Central memory CD4-positive, alpha-beta T cell (primary cell): ENCODE data around the gene TBC1D8.
"Not testable (repeated sequence)": the region's sequence is repeated elsewhere in the genome, so short reads cannot be mapped to it uniquely, and the experiment has no call there.

Source experiments
- DNase-seq: peaks from one replicate; pipeline ENCODE4 v3.0.0; 2022

Gene TBC1D8

DNA sequence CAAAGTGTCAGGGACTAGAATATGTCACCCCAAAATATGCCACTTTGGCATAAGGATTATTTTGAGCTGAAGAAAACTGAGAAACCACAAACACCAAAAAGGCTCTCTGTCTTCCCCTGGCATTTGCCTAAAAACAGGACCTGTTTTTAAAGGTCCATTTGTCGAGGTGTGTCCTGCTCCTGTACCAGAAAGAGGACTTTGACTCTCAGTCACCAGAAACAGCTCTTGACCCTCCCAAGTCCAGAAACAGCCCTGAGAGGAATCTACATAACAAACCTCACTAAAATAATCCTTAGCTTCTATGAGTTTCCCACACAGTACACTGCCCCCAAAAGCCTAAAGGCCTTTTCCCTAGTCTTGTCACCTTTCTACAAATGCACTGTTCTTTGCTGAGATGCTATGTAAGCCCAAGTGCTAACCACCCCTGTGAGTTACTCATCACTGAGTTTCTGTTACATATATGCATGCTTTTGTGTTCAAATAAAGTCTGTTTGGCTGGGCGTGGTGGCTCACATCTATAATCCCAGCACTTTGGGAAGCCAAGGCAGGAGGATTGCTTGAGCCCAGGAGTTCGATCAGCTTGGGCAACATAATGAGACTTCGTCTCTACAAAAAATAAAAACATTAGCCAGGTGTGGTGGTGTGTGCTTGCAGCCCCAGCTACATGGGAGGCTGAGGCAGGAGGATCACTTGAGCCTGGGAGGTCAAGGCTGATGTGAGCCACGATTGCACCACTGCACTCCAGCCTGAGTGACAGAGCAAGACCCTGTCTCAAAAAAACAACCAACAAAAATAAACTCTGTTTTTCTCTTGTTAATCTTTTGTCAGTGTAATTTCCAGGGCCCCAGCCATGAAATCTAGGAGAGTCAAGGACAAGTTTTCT, 93.9 kb downstream of the TBC1D8 start:
- no peak for DNase-seq

DNA sequence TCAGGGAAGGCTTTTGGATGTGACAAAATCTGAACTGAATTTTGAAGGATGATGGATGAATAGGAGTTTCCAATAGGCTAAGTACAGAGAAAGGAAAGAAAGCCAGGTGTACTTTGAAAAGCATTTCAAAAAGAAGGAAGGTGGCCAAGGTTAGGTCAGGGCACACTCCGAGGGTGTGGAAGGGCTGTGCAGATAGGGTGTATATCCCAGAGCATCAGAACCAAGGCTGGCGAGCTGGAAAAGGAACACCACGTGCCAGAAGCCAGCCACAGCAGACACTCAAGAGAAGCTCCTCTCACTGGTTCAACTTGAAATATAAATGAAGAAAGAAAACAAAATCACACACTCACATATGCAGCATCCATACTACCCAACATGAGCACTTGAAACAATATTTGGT, 98.1 kb downstream of the TBC1D8 start:
- no peak for DNase-seq

DNA sequence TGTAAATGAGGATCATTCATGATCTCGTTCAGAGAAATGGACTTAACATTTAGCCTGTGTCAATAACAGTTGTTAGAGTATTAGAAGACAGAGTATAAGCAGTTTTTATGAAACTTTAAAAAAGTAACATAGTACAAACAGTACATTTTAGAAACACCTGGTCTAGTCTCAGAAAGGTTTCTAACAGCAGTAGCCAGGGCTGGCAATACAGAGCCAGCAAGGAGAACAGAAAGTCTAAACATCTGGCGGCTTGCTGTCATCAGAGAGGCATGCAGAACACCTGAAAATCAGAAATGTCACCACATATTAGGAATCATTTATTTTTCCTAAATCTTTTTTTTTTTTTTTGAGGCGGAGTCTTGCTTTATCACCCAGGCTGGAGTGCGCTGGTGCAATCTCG, 99.0 kb downstream of the TBC1D8 start:
- no peak for DNase-seq

DNA sequence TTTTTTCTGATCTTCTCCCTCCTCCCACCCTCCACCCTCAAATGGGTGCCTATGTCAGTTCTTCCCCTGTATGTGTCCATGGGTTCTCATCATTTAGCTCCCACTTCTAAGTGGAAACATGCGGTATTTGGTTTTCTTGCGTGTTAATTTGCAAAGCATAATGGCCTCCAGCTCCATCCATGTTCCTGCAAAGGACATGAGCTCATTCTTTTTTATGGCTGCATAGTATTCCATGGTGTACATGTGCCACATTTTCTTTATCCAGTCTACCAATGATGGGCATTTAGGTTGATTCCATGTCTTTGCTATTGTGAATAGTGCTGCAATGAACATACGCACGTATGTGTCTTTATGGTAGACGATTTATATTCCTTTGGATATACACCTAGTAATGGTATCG, 100.3 kb downstream of the TBC1D8 start:
- not testable (repeated sequence) for DNase-seq

DNA sequence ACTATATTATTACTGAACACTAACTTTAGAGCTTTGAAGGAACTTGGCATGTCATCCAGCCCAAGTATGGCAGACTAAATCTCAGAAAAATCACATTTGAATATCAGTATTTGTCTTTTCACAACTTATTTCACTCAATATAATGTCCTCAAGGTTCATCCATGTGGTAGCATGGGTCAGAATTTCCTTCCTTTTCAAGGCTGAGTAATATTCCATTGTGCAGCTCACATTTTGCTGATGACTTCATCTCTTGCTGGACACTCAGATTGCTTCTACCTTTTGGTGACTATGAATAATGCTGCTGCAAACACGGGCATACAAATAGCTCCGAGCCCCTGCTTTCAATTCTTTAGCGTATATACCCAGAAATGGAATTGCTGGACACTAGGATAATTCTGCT, 102.4 kb downstream of the TBC1D8 start:
- DNase-seq, result no peak

DNA sequence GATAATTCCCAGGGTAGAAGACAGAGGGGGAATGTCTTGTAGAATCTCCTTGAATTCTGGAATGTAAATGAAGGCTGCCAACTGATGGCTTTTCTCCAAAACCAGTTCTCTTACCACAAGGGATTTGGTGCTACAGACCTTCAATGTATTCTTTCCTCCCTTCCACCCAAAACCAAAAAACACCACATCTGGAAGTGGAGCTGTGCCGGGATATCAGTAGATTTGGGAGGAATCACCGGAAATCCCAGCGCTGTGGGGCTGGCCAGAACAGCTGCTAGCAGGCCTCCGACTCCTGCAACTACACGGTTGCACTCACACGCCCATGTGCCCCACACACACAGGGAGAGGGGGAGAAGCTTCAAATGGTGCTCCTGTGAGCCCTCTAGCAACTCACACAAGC, 103.4 kb downstream of the TBC1D8 start:
- DNase-seq, result no peak

DNA sequence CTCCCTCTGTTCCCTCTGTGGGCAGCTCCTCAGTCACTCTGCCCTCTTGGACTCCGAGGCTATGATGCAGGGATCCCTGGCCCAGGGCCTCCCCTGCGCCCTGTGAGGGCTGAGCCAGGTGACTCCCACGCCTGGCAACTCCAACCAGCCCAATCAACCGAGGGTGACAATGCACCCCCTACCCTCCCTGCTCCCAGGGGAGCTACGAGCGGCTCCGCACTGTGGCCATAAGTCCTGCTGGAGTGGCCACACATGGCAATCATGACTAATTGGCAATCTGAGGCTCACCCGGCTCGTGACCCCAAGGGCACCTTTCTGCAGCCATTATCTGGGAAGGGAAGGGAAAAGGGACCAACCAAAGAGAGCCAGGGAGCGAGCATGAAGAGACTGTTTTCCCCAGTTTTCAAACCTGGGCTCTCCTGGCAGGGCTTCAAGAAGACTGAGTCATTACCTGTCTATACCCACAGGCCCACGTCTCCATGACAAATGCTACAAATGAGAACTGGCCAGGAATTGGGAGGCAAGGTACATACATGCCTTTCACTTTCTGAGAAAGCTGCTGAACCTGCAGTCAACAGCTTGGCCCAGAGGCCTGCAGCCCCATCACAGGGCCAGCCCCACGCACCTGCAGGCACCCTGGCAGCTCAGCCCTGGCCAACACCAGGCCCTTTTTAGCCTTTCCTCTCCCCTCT, 104.0 kb downstream of the TBC1D8 start:
- DNase-seq, result no peak

DNA sequence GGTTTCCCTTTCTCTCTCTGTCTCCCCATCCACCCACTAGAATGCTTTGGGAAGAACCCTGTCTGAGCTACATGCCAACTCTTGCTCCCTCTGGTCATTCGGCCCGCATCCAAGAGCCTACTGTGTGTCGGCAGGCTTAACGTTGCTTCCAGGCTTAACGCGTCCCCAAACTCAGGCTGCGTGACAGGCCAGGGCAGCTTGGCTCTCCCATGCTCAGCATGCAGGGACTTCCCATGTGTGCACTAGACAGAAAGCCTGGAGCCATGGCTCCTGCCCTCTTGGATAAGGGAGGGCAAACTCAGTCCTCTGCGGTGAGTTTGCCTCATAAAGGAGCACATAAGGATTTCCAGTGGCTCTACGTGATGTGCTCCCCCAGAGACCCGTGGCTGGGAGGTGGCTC, 105.9 kb downstream of the TBC1D8 start:
- no peak for DNase-seq

DNA sequence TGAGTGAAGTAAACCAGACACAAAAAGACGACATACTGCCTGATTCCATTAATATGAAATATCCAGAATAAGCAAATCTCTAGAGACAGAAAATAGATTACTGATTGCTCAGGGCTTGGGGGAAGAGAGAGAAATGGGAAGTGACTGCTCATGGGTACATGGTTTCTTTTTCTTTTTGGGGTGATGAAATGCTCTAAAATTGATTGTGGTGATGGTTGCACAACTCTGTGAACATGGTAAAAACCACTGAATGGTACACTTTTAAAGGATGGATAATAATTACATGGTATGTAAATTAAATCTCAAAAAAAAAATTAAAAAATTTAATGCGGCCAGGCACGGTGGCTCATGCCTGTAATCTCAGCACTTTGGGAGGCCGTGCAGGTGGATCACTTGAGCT, 109.8 kb downstream of the TBC1D8 start:
- DNase-seq, result no peak

DNA sequence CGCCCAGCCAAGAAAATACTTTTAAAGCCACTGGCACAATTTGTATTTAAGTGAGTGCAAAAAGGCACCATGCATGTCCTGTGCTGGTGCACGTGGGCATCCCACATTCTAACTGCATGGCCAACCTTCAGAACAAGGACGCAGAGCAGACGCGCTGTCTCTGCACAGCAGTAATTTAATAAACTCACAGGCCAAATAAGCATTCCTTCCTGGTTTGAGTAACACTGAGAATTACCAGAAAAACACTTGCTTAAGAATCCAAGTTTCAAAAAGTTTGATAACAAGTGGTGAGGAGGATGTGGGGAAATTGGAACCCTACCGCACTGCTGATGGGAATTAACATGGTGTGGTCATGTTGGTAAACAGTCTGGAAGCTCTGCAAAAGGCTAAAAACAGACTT, 110.4 kb downstream of the TBC1D8 start:
- DNase-seq, result no peak

DNA sequence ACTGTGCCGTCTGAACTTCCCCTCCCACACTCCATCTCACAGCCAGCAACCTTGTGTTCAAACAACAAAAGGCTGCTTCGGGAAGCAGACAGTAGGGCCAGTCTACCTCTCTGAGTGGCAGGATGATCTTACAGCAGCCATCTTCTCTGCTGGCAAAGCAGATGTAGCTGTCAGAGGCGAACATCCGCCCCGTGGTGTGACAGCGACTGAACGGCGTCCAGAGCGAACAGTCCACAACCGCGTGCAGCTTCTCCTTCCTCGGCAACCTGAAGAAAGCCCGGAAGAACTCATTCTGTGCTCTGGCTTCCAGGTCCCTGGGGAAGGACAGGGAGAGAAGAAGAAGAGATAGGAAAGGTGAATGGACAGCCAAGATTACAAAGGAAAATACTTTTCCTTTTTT, 111.1 kb downstream of the TBC1D8 start:
- DNase-seq, result no peak

DNA sequence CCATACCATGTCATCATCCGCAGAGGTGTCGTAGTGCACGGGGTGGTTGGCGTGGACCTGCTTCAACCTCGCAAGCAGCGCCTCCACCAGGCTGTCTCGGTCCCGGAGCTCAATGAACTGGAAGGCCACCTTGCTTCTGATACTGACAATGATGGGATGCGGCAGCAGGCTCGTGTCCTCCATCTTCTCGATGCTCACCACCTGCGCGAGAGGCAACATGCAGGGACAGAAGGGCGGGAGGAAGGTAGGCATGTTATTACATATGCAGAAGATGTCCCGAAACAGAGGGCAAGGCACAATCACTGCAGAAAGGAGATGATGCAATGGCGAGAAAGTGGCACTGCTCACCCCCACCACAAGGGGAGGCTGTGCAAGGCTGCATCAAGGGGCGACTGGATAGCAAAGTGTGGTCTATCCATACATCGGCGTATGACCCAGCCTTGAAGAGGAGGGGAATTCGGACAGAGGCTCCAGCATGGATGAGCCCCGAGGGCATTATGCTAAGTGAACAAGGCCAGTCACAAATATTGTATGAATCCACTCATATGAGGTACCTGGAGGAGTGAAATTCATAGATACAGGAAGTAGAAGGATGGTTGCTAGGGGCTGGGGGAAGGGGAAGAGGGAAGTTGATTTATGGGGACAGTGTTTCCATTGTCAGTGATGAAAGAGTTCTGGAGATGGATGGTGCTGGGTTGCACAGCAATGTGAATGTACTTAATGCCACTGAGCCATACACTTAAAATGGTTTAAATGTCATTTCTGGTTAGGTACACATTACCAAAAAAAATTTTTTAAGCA, 112.5 kb downstream of the TBC1D8 start:
- DNase-seq, result no peak

DNA sequence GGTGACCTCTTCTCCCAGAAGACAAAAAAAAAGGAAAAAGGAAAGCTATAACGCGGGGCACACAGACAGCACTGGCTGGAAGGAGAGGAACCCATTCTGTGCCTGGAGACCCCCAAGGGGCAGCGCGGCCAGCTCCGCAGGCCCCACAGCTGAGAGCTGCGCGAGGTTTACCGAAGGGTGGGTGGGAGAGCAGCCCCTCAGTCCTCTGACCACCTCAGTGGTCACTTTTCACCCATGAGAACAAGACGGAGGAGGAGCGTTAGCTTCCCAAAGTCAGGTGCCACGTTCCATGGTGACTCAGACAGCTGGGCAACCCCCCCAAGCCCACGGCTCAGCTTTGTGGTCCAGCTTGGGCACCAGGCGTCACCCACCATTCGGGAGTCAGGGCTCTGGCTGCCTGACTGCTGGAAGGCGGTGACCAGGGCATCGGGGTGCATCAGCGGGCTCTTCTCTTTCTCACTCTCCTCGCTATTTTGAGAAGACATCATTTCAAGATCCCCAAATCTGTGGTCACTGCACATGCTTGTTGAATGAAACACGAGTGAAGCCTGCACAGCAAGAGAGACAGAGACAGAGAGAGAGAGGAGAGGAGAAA, 113.9 kb downstream of the TBC1D8 start:
- DNase-seq, result no peak

DNA sequence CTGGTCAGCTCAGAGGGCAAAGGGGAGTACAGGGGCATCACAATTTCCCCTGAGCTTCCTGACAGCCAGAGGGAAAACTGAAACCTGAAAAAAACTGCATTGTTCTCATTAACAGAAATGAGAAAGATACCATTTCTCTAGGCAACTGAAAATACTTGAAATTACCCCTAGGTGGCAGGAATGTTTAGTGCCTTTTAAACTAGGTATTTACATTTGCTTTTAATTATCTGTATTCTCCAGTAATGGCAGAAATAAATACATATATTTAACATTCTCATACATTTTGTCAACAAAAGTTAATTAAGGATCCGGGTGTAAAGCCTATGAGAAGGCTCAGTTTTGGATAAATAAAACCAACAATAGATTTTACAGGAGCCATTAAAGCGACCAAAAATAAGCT, 114.6 kb downstream of the TBC1D8 start:
- no peak for DNase-seq

DNA sequence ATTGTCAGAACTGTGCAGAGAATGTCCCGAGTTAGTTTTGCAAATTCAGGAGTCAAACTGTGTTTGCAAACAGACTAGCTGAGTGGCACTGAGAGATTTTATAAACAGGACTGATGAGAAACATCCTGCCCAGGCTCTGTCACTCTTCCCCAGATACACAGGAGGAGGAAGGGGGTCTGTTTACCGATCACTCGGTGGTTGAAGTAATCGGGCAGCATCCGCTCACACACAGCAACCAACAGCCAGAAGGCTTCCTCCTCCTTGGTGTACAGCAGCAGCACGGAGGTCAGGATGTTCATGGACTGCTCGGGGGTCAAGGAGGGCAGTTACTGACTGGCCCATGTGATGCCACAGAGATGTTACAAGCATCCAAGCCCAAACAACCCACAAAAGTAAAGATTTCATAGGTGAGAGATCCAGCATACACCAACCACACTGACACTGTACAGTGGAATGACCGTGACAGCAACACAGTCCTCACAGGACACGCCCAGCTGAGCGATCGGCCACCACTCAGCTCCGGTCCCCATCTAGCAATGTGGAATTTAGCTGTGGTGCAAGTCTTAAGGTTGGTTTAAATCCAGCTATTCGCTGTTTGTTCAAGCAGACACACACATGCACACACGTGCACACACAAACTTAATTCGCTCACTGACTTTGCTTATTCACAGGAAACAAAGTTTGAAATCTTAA, 119.0 kb downstream of the TBC1D8 start:
- DNase-seq, result no peak

DNA sequence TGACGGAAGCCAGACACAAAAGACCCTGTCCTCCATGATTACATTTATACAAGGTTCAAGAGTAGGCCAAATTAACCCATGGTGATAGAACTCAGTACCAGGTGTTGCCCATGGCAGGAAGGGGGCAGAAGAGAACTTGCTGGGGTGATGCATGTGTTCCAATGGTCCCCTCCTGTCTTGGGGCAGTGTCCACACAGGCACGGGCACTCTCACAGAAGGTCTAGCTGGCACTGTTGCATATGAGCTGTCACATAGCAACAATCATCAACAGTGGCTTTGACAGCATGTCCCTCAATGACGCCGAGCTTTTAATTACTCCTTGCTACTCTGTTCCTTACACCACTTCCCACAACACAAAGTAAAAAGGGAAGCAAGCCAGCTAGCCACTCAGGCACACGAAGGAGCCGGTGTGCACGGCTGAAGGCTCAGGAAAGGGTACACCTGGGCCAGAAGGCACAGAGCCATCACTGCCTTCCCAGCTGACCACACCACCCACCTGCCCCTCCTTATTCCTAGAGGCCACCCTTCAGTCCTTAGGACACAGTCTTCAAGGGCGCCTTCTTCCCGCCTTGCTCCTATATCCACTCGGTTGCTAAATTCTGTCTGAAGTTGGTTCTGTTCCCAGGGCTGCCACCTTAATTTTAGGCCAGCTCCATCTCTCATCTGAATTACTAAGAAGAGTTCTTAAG, 120.2 kb downstream of the TBC1D8 start:
- no peak for DNase-seq

DNA sequence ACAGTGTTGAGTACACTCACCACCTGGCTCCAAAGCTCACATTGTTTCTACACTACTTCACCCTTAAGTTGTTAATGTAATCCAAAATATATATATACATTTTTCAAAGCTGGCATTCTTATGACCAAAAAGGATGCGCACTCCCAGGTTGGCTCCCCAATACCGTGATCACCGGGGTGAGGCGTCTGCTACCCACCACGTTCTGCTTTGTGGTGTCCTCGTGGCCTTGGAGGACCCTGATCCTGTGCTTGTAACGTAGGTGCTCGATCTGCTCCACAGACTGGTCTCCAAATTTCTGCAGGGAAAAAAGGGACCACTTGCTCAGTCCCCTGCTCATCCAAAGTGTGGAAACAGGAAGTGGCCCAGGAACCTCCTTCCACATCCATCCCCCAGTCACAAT, 123.3 kb downstream of the TBC1D8 start:
- no peak for DNase-seq

DNA sequence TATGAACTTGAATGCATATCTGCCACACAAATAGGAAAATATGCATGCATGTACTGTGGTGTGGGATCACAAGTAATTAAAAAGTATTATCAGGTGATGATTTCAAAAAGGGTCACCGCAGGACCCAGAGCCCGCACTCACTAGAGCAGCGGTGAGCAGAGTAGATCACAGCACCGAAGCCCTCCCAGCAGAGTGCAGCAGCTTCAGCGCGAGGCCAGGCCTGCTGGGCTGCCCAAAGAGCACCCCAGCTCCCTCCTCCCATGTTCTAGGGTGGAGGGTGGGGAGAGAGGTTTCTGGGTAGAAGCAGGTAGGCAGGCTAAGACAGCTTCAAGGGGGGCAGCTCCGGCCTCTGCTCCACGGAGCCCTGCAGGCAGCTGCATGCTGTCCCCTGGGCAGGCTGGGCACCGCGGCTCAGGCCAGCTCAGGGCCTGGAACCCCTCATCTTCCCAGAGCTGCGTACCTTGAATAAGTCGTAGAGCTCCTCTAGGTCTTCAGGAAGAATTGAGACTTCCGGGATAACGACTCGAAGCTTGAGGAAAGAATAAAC, 124.2 kb downstream of the TBC1D8 start:
- no peak for DNase-seq

DNA sequence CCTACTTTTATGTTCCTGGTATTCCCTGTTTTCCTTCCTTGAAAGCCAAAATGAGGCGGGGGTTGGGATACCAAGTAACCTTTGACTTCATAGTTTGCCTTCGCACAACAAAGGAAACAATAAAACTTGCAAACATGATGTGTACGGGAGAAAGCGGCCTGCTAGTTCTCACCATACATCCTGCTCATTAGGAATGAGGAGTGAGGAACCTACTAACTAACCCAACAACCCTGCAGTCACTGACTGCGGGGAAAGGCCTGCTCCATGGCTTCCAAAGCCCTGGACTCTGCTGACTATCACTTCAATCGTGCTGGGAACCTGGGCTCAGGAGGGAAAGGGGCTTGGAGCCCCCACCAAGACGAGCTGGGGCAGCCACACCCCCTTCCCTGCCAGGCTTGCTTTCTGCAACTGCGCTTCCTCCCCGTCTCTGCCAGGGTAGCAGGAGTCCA, 124.9 kb downstream of the TBC1D8 start:
- no peak for DNase-seq

DNA sequence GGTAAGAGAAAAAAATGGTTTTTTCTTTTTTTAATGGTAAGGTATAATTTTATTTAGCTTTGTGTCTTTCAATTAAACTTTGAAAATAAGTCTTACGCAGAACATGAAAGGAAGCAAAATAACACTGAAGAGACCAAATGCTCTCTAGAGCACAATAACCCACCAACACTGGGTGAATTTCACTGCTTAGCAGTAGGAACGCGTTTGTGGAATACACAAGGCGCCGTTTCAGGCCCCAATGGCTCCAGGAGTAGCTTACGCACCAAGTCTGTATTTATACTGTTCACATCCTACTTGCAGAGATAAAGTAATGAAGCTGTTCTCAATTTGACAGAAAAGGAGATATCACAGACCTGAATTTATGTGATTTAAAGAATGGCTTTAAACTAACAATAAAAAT, 125.6 kb downstream of the TBC1D8 start:
- DNase-seq, result no peak

DNA sequence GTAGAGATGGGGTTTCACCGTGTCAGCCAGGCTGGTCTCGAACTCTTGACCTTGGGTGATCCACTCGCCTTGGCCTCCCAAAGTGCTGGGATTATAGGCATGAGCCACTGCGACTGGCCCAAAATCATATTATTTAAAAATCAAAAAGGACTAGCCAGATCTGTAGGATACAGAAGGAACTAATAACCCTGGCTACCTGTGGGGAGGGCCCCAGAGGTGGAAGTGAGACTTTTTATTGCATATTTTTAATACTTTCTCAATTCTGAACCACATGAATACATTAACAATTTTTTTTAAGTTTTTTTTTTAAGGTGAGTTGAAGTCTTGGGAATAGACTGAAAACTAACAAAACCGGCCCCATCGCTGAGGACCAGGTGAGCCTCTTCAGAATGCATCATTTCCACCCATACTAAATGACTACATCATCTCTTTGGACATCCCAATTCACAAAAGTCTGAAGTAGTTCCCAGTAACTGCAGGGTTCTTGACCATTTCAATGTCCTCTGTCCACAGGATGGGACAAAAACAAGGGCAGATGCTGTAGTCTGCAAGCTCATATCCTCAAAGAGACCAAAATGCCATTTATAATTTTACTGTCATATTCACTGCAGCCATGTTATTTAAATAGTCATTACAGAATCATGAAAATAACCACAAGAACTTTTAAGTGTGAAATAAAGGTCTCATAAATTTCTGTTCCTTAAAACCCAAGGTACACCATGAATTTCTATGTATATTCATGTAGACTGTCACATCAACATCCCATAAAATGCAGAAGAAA, 127.7 kb downstream of the TBC1D8 start:
- DNase-seq, result no peak
